ENCODE results near the gene RPS14.

The RPS14 gene

DNA sequence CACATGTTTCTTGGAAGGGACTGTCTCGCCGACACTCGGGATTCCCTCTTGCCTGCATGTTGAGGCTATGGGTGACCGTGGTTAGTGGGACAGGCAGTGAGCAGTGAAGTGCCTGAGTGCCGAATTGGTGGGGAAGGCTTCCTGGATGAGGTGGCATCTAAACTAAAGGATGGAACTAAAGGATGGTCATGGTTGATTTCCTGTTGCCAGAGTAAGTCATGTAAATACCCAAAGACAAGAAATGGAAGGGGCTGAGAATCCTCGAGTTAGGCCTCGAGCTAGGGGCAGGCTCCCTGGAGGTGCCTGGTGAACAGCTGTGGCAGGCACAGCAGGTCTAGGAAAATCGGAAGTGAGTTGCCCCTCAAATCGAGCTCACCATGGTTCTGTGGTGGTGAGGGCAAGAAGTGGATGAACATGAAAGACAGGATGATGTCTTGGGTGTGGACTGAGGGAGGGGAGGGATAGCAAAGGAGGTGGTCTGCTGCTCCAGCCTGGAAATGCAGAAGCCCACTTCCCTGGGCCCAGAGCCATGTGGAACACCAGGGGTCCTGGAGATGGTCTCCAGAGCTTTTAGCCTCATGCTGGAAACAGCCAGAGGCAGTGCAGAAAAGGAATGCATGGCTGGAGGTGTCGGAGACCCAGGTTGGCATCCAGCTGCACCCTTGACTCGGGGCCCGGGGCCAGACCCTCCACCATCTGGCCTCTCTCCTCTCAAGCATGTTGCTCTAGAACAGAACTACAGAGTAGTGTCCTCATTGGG is 49.0 kb downstream of the RPS14 start:
- no peak for DNase-seq (ENCODE audit: low spot score)

- DNase-seq (ENCODE audit: low spot score) = no peak
Measured at GRCh38 chr5:150399524-150400211, 49.9 kb downstream of the RPS14 start.

- no peak for DNase-seq (ENCODE audit: low spot score)
Measured at GRCh38 chr5:150398722-150399523, 50.6 kb downstream of the RPS14 start.

- DNase-seq (ENCODE audit: low spot score) = no peak
Measured at GRCh38 chr5:150397782-150398721, 51.5 kb downstream of the RPS14 start.

- DNase-seq (ENCODE audit: low spot score) = no peak
Measured at GRCh38 chr5:150397146-150397781, 52.3 kb downstream of the RPS14 start.

- no peak for DNase-seq (ENCODE audit: low spot score)
Measured at GRCh38 chr5:150396267-150396666, 53.3 kb downstream of the RPS14 start.

- no peak for DNase-seq (ENCODE audit: low spot score)
Measured at GRCh38 chr5:150395688-150395975, 53.9 kb downstream of the RPS14 start.

DNA sequence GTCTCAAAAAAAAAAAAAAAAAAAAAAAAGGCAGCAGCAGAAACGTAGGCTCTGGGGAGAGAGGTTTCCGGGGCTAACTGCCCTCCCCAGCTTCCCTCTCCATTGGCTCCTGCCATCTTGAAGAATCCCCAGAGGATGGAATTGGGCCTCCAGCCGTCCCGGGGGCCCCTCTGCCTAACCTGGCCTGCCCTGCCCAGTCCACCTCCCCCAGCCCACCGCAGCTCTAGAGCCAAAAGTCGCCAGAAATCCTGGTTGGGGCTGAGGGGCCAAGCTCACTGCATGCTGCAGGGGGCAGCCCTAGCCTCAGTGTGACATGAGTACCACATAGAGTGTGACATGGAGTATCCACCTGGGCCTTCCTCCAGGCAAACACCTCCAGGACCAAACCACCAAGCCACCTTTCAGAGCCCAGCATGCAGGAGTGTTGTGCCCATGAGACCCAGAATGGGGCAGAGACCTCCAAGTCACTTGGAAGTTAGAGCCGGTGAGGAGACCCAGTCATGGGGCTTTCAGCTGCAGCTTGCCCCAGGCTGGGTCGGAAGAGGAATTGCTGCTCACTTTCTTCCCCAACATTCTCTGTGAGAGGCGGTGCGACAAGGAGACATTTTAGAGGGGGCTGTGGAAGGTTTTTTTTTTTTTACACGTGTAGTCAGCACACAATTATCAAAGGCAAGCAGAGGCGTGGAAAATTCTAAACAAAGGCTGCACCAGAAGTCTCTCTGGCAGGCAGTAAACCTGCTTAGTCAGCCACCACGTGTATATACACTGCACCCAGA is 54.4 kb downstream of the RPS14 start:
- no peak for DNase-seq (ENCODE audit: low spot score)

GRCh38 chr5:150394131-150394530 is 55.4 kb downstream of the RPS14 start:
- DNase-seq (ENCODE audit: low spot score) = no peak

GRCh38 chr5:150393096-150393645 is 56.4 kb downstream of the RPS14 start:
- no peak for DNase-seq (ENCODE audit: low spot score)

DNA sequence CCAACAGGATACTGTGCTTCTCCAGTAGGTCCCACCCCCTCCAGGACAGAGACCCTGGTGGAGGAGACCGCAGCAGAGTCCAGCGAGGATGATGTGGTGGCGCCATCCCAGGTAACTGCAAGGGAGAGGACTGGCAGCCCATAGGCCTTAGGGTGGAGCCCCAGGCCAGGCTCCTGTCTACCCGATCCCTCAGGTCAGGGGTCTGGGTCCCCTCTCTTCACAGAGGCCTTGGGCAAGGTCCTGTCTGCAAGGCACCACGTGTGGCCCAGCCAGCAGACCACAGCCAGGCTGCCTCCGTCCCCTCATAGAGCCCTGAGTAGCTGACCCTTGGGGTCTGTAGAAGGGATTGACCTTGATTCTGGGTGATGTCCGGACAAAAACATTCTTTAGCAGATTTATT is 56.9 kb downstream of the RPS14 start:
- DNase-seq (ENCODE audit: low spot score) = no peak

Measured in D341Med (cell line).